Measurements from ENCODE around the gene ZFP1.
"Not testable (repeated sequence)": the region's sequence is repeated elsewhere in the genome, so short reads cannot be mapped to it uniquely, and the experiment has no call there.

Gene ZFP1

DNA sequence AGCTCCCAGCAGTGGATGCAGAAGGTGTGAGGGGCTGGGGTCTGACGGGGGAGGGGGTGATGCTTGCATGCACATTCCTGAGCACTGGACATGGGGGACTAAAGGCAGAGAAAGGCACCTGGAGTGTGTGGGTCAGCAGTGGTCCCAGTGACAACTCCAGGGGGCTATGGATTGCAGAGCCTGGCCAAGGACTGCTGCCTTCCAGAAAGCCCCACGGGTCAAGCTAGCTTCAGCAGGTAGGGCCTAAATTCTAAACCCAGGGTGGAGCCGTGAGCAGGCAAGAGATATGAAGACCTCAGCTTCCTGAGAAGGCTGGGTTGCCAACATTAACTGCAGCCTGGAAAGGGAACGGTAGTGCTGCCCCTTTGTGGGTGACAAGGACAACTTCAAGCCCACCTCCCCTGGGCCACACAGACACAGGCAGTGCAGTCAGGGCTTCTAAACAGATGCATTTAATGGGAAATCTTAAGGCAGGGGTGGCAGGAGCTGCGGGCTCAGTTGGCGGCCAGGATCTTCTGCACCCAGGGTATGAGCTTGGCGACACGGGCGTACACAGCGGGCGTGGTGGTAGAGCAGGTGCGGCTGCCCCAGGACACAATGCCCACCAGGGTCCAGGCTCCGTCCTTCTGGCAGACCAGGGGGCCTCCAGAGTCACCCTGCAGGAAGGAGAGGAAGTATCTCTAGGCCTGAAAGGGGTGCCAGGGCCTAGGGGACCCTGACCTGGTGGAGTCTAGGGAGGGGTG is 55.5 kb downstream of the ZFP1 start:
- DNase-seq (ENCODE audit: low read depth in 2 of 2): no peak

GRCh38 chr16:75204410-75204758 is 56.1 kb downstream of the ZFP1 start:
- DNase-seq (ENCODE audit: low read depth in 2 of 2): no peak

GRCh38 chr16:75204905-75205304 is 56.6 kb downstream of the ZFP1 start:
- DNase-seq (ENCODE audit: low read depth in 2 of 2): not testable (repeated sequence)

GRCh38 chr16:75205438-75205837 is 57.1 kb downstream of the ZFP1 start:
- not testable (repeated sequence) for DNase-seq (ENCODE audit: low read depth in 2 of 2)

DNA sequence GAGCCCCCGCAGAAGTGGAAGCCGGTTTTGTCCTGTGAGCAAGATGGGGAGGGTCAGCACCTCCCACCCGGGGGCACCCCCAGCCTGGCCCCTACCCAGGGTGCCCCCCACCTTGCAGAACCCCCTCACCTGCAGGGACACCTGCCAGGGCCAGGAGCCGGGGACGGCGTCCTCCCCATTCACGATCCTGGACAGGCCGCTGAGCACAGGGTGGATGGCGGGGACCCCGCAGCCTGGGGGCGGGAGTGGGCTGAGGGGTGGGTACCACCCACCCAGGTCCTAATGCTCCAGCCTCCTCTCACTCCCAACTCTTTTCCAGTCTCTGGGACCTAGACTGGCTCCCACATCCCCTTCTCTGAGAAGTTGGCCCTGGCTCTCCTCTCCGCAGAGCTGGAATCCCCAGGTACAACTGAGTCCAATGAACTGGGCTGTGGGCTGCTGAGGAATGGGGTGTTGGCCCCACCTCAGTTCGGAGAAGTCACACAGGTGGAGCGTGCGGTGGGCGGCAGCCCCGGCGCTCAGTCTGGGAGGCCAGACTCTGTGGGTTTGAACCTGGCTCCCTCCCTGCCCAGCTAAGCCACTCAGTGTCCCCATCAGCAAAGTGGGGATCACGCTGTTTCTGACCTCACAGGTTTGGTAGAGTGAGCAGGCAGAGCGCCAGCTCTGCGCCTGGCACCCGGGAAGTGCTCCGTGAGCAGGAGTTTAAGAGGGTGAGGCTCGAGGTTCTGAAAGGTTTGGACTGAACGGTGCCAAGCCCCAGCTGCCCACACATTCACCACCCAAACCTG is 57.8 kb downstream of the ZFP1 start:
- DNase-seq (ENCODE audit: low read depth in 2 of 2): not testable (repeated sequence)

DNA sequence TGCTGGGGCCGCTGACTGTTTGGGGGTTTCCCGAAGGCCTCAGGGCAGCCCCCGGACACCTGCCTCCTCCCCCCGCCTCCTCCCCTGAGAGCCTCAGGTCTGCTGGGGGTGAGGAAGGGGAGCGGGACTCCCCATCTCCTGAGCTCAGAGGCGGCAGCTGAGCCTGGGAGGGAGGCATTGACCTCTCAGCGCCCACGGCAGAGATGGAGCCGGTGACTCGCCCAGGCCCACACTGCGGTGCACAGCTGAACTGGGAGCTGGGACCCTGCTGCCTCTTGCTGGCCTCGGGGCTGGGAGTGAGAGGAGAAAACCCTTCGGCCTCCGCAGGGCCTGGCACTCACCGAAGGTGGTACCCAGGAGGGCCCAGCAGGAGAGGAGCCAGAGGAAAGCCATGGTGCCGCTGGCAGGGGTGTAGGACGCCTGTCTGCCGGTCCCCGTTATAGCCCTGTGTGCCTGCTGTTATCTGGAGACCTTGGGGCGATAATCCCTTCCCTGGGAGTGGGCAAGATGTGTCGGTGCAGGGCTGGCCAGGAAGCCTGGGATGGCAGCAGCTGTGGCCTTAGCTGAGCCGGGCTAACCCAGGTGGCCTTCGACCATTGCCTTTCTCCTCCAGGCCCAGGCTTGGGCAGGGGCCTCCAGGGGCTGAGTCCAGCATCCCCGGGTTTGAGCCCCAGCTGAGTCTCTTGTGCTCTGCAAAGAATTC is 58.6 kb downstream of the ZFP1 start, which contains the start of gene CTRB2:
CTRB2 (minus strand) TSS at position 413 of the 703 bp plus-strand sequence; CDS start at position 393, 20 bp downstream.
- no peak for DNase-seq (ENCODE audit: low read depth in 2 of 2)

DNA sequence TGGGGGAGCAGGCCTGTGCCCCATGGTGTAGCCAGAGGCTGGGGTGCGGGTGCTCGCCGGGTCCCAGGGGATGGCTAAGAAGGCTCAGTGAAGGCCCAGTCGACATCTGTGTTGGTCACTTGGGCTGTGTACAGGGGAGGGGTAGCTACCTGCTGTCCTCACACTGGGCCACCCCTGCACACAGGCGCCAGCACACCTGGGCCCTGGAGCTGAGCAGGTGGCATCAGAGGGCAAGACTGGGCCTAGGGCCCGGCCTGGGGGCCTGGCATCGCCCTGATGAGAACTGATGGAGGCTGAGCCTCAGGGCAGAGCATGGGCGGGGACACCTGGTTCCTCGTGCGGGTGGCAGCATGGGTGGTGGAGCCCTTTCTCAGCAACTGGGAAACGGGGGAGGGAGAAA is 59.5 kb downstream of the ZFP1 start:
- no peak for DNase-seq (ENCODE audit: low read depth in 2 of 2)

- no peak for DNase-seq (ENCODE audit: low read depth in 2 of 2)
Measured at GRCh38 chr16:75208242-75208825, 60.0 kb downstream of the ZFP1 start.

GRCh38 chr16:75208861-75209505 is 60.7 kb downstream of the ZFP1 start:
- DNase-seq (ENCODE audit: low read depth in 2 of 2): no peak

DNA sequence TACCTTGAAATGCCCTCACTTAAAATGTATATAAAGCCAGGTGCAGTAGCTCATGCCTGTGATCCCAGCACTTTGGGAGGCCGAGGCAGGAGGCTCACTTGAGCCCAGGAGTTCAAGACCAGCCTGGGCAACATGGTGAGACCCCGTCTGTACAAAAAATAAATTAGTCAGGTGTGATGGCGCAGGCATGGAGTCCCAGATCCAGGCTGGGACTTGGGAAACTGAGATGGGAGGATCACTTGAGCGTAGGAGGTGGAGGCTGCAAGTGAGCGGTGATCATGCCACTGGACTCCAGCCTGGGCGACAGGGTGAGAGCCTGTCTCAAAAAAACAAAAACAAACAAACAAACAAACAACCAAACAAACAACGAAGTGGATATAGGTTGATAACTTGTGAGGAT is 61.2 kb downstream of the ZFP1 start:
- not testable (repeated sequence) for DNase-seq (ENCODE audit: low read depth in 2 of 2)

DNA sequence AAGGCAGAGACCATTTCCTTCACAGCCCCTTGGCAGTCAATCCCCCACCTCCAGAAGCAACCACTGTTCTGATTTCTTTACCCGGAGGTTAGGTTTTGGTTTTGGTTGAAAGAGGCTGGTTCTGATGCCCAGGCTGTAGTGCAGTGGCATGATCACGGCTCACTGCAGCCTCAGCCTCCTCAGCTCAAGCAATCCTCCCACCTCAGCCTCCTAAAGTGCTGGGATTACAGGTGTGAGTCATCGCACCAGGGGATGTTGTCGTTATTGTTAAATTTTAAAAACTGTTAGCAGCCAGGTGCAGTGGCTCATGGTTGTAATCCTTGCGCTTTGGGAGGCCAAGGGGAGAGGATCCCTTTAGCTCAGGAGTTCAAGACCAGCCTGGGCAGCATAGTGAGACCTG is 61.6 kb downstream of the ZFP1 start:
- no peak for DNase-seq (ENCODE audit: low read depth in 2 of 2)

DNA sequence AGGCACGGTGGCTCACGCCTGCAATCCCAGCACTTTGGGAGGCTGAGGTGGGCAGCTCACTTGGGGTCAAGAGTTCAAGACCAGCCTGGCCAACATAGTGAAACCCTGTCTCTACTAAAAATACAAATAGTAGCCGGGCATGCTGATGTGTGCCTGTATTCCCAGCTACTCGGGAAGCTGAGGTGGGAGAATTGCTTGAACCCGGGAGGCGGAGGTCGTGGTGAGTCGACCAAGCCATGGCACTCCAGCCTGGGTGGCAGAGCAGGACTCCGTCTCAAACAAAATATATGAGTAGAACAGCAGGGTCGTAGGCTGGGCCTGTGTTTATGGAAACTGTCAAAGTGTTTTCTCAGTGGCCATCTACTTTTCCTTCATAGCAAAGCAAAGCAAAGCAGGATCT is 63.0 kb downstream of the ZFP1 start:
- DNase-seq (ENCODE audit: low read depth in 2 of 2): not testable (repeated sequence)

GRCh38 chr16:75216127-75216526 is 67.8 kb downstream of the ZFP1 start:
- DNase-seq (ENCODE audit: low read depth in 2 of 2): no peak

DNA sequence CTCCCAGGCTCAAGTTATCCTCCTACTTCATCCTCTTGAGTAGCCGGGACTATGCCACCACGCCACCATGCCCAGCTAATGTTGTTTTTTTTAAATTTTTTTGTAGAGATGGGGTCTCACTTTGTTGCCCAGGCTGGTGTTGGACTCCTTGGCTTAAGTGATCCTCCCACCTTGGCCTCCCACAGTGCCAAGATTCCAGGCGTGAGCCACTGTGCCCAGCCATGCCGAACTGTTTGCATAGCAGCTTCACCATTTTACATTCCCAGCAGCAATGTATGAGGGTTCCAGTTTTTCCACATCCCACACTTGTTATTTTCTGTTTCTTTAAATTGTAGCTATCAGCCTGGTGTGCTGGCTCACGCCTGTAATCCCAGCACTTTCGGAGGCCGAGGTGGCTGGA is 68.3 kb downstream of the ZFP1 start:
- DNase-seq (ENCODE audit: low read depth in 2 of 2): no peak

DNA sequence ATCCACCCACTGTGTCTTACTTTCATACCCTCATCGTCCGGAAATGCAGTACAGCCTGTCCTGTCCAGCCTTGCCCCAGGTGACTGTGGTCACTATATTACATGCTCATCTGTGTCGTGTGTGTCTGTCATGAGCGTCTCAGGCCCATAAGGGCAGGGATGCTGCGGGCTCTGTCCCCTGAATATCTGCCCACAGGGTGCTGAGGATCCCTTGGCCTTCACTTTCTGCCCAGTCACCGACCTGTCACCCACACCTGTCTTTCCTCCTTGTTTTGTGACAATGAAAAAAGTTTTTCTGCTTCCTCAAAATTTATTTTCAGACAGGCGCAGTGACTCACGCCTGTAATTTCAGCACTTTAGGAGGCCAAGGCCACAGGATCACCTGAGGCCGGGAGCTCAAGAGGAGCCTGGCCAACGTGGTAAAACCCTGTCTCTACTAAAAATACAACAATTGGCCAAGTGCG is 69.1 kb downstream of the ZFP1 start:
- DNase-seq (ENCODE audit: low read depth in 2 of 2): no peak

DNA sequence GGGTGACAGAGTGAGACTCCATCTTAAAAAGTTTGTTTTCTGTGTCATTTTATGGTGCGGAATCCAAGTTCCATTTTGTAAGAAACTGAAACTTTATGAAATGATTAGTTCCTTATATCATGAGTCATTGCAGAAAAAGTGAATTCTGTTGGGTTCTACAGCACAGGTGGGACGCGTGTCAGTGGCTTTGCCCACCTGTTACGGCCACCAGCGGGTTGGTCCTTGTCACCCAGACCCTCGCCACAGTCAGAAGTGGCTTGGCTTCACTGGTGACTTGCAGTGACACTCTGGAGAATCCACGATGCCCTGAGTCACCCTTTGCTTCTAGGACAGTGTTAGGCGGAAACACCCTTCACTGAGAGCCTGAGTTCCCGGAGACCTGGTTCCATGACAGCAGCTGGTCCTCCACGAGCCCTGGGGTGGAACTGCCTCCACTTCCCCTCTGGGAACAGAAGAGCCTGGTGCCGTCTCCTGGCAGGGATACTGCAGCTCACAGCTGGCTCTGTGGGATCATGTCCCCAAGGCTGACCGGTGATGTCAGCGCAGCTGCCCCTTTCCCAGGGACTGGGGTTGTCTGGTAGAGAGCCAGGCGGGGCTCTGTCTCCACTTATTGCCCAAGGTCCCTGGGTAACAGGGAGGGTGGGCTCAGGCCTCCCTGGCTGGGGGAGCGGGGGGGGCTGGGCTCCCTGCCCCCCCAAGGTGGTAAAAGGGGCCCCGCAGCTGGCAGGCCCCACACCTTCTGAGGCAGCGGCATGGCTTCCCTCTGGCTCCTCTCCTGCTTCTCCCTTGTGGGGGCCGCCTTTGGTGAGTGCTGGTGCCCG is 70.1 kb downstream of the ZFP1 start, which contains the start of gene CTRB1:
CTRB1 (plus strand) TSS at position 733 of the 821 bp plus-strand sequence; CDS start at position 753, 20 bp downstream.
- DNase-seq (ENCODE audit: low read depth in 2 of 2): no peak

DNA sequence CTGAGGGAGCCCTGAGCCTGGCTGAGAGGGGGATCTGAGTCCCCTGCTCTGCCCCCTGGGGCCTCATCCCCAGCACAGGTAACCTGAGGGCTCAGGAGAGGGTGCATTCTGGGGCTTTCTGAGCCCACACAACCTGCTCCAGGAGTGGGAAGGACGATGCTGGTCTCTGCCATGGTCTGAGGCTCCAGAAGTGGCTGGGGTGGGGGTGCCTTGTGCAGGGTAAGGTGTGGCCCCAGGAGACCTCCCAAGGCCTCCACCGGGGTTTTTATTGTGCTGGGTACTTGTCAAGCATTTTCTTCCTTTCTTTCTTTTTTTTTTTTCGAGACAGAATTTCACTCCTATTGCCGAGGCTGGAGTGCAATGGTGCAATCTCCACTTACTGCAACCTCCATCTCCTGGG is 70.8 kb downstream of the ZFP1 start:
- DNase-seq (ENCODE audit: low read depth in 2 of 2): no peak

DNA sequence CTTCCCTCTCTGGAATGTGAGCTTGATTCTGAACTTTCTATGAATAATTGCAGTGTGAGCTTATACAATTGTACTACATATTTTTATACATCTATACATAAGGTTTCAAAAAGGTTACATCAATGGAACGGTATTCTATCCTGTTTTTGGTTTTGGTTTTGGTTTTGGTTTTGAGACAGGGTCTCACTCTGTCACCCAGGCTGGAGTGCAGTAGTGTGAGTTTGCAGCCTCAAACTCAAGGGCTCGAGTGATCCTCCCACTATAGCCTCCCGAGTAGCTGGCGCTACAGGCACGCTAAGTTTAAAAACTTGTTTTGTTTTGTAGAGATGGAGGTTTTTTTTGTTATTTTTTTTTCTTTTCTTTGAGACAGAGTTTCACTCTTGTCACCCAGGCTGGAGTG is 71.5 kb downstream of the ZFP1 start:
- no peak for DNase-seq (ENCODE audit: low read depth in 2 of 2)

All from stimulated activated CD8-positive, alpha-beta memory T cell treated with anti-CD3 and anti-CD28 coated beads, Interleukin-2, amount 100 ng/mL, for 1 hour (primary cell).